ENCODE results near the gene PRRX2.

The PRRX2 gene

GRCh38 chr9:129637102-129637501 lies 28.3 kb upstream of the PRRX2 start:
- no peak for DNase-seq (ENCODE audit: low read depth)

- no peak for DNase-seq (ENCODE audit: low read depth)
Measured at GRCh38 chr9:129637673-129638439, 27.6 kb upstream of the PRRX2 start.

- no peak for DNase-seq (ENCODE audit: low read depth)
Measured at GRCh38 chr9:129639034-129639630, 26.3 kb upstream of the PRRX2 start.

GRCh38 chr9:129639756-129640085 lies 25.7 kb upstream of the PRRX2 start:
- DNase-seq (ENCODE audit: low read depth), result no peak

GRCh38 chr9:129640086-129640870 lies 25.2 kb upstream of the PRRX2 start:
- DNase-seq (ENCODE audit: low read depth), result no peak

GRCh38 chr9:129640871-129641749 lies 24.3 kb upstream of the PRRX2 start:
- DNase-seq (ENCODE audit: low read depth), result no peak

- DNase-seq (ENCODE audit: low read depth), result peak; percentile 95
Measured at GRCh38 chr9:129641750-129642585, 23.5 kb upstream of the PRRX2 start, which contains the start of gene ASB6. ASB6 (minus strand) TSS chr9:129642151; CDS start chr9:129641999, 152 bp downstream.

GRCh38 chr9:129643706-129644105 lies 21.7 kb upstream of the PRRX2 start:
- no peak for DNase-seq (ENCODE audit: low read depth)

GRCh38 chr9:129644365-129644764 lies 21.1 kb upstream of the PRRX2 start:
- DNase-seq (ENCODE audit: low read depth), result no peak

GRCh38 chr9:129644902-129645301 lies 20.5 kb upstream of the PRRX2 start:
- DNase-seq (ENCODE audit: low read depth), result no peak

GRCh38 chr9:129646252-129646651 lies 19.2 kb upstream of the PRRX2 start:
- no peak for DNase-seq (ENCODE audit: low read depth)

- no peak for DNase-seq (ENCODE audit: low read depth)
Measured at GRCh38 chr9:129646654-129647053, 18.8 kb upstream of the PRRX2 start.

GRCh38 chr9:129647635-129648034 lies 17.8 kb upstream of the PRRX2 start:
- DNase-seq (ENCODE audit: low read depth), result no peak

- no peak for DNase-seq (ENCODE audit: low read depth)
Measured at GRCh38 chr9:129648092-129648763, 17.2 kb upstream of the PRRX2 start.

GRCh38 chr9:129648764-129649115 lies 16.7 kb upstream of the PRRX2 start:
- no peak for DNase-seq (ENCODE audit: low read depth)

- DNase-seq (ENCODE audit: low read depth), result no peak
Measured at GRCh38 chr9:129649726-129650679, 15.4 kb upstream of the PRRX2 start.

GRCh38 chr9:129650680-129651235 lies 14.7 kb upstream of the PRRX2 start:
- no peak for DNase-seq (ENCODE audit: low read depth)

GRCh38 chr9:129653823-129654553 lies 11.5 kb upstream of the PRRX2 start:
- DNase-seq (ENCODE audit: low read depth), result no peak
